ENCODE results near the gene PLEKHG4B. TPM values are rescaled to one million over a fixed set of nuclear protein-coding genes. Genes with fewer than 3 reads are reported as not detected.

The PLEKHG4B gene
- total RNA-seq, 2 donors from 2014 or later, result under 0.01 to 0.28 TPM

- no peak for DNase-seq (ENCODE audit: low spot score)
- no peaks in the 10 kb centered on the region for H3K36me3 ChIP-seq
- no peaks in the 10 kb centered on the region for H3K27me3 ChIP-seq (replicated peaks; ENCODE audit: insufficient read depth)
- H3K4me1 ChIP-seq (ENCODE audit: control insufficient read depth in 1 of 2, low read depth in 2 of 2), result peaks cover 0 to 12% of the 10 kb centered on the region in 2 donors
- TF ChIP-seq CTCF (IDR thresholded peaks at IDR 0.05), result no peak
- no peak for ATAC-seq (ENCODE audit: insufficient number of reproducible peaks, low FRiP score, low read depth)
- H3K9me3 ChIP-seq, result no peaks in the 10 kb centered on the region
- no peak overlapping the region for H3K27ac ChIP-seq
- H3K4me3 ChIP-seq, result no peak overlapping the region
These were observed 93.4 kb downstream of the PLEKHG4B start for GRCh38 chr5:185095-186070.

- H3K36me3 ChIP-seq, result no peaks in the 10 kb centered on the region
- no peaks in the 10 kb centered on the region for H3K9me3 ChIP-seq
- DNase-seq (ENCODE audit: low spot score) (no peak), ATAC-seq (ENCODE audit: insufficient number of reproducible peaks, low FRiP score, low read depth) (no peak)
- no peak for TF ChIP-seq CTCF (IDR thresholded peaks at IDR 0.05)
- H3K27me3 ChIP-seq (replicated peaks; ENCODE audit: insufficient read depth), result no peaks in the 10 kb centered on the region
- peaks cover 4 to 22% of the 10 kb centered on the region in 2 donors for H3K4me1 ChIP-seq (ENCODE audit: control insufficient read depth in 1 of 2, low read depth in 2 of 2)
- no peak overlapping the region for H3K4me3 ChIP-seq
- no peak overlapping the region for H3K27ac ChIP-seq
These were observed 94.4 kb downstream of the PLEKHG4B start for GRCh38 chr5:186091-187041.

- no peak overlapping the region for H3K27ac ChIP-seq
- peaks cover 4 to 26% of the 10 kb centered on the region in 2 donors for H3K4me1 ChIP-seq (ENCODE audit: control insufficient read depth in 1 of 2, low read depth in 2 of 2)
- no peaks in the 10 kb centered on the region for H3K36me3 ChIP-seq
- H3K27me3 ChIP-seq (replicated peaks; ENCODE audit: insufficient read depth), result no peaks in the 10 kb centered on the region
- ATAC-seq (ENCODE audit: insufficient number of reproducible peaks, low FRiP score, low read depth) (no peak), DNase-seq (ENCODE audit: low spot score) (no peak)
- H3K9me3 ChIP-seq, result no peaks in the 10 kb centered on the region
- H3K4me3 ChIP-seq, result no peak overlapping the region
- TF ChIP-seq CTCF (IDR thresholded peaks at IDR 0.05), result no peak
These were observed 95.1 kb downstream of the PLEKHG4B start for GRCh38 chr5:187042-187431.

- H3K27me3 ChIP-seq (replicated peaks; ENCODE audit: insufficient read depth), result no peaks in the 10 kb centered on the region
- no peak for TF ChIP-seq CTCF (IDR thresholded peaks at IDR 0.05)
- H3K36me3 ChIP-seq, result no peaks in the 10 kb centered on the region
- no peak overlapping the region for H3K27ac ChIP-seq
- H3K4me1 ChIP-seq (ENCODE audit: control insufficient read depth in 1 of 2, low read depth in 2 of 2), result peaks cover 4 to 26% of the 10 kb centered on the region in 2 donors
- ATAC-seq (ENCODE audit: insufficient number of reproducible peaks, low FRiP score, low read depth) (no peak), DNase-seq (ENCODE audit: low spot score) (no peak)
- H3K9me3 ChIP-seq, result no peaks in the 10 kb centered on the region
- peak overlapping the region; percentile 52 for H3K4me3 ChIP-seq
These were observed 95.9 kb downstream of the PLEKHG4B start for GRCh38 chr5:187617-188451.

Data from thoracic aorta (tissue), 2 donors.